K562 (cell line): Measurements from ENCODE around the gene DNAJB2. TPM values are rescaled to one million over a fixed set of nuclear protein-coding genes. Genes with fewer than 3 reads are reported as not detected.

ENCODE experiments used
- ATAC-seq: fragments of 200-7000 bp; cut with Tn5 transposase; 3 replicates; pipeline ENCODE4 v1.9.1; 2020; ENCODE audit warnings: moderate library complexity
- BruUV-seq: library from RNA; stranded (reverse); fragments of 400-500 nt; replicated peaks from 2 replicates; lab custom pipeline; 2021; lab: Mats Ljungman, UMichigan
- CTCF ChIA-PET: fragments of 300-600 bp; formaldehyde crosslinking; extraction: SDS; loops from one replicate; lab custom pipeline; 2021; ENCODE audit warnings: low intra/inter-chr PET ratio; lab: Yijun Ruan, JAX
- POLR2A ChIA-PET: fragments of 300-600, 350-650 bp; sonication (Branson Sonifier 250); formaldehyde crosslinking; extraction: SDS; loops from one replicate; lab custom pipeline; 2021; ENCODE audit warnings: antibody characterized with exemption, inconsistent platforms; lab: Yijun Ruan, JAX
- DNase-seq, 4 experiments: peaks; one replicate each; pipeline versions ENCODE4 v3.0.0 to v3.0.0-alpha.2; 2011 to 2018; ENCODE audit warnings: low spot score in 3 of 4, mixed read lengths in 3 of 4; ENCODE audit errors: extremely low read depth in 1 of 4
- FAIRE-seq: peaks from 2 replicates; lab custom pipeline; 2011; peaks lifted over from hg19 to GRCh38; lab: Jason Lieb, UNC
- H2AFZ ChIP-seq: 2 replicates; pipeline ENCODE4 v1.6.0; 2011; ENCODE audit warnings: low read depth, low read length, control low read depth, inconsistent platforms
- H3K27ac ChIP-seq: fragments of 200-600 bp; 3 replicates; pipeline ENCODE4 v1.8.0; 2011; ENCODE audit warnings: low read depth, mild to moderate bottlenecking, control low read depth, inconsistent platforms, low read length, moderate library complexity, mixed read lengths; ENCODE audit errors: extremely low read depth
- H3K27me3 ChIP-seq, 2 experiments: fragments of 300-600 bp in 1 of 2; 2 replicates in 1 of 2; 3 replicates in 1 of 2; pipeline versions ENCODE4 v1.6.0 to v1.8.0; 2011; ENCODE audit warnings: inconsistent platforms in 2 of 2, low read length in 2 of 2, mild to moderate bottlenecking in 1 of 2, mixed read lengths in 1 of 2, moderate library complexity in 1 of 2; ENCODE audit not compliant: control insufficient read depth in 2 of 2, insufficient read depth in 2 of 2
- H3K36me3 ChIP-seq: fragments of 300-600 bp; 3 replicates; pipeline ENCODE4 v1.8.0; 2011; ENCODE audit warnings: mild to moderate bottlenecking, low read length, inconsistent platforms; ENCODE audit not compliant: control insufficient read depth, insufficient read depth
- H3K4me1 ChIP-seq, 2 experiments: fragments of 200-600 bp in 1 of 2; replicated peaks in 1 of 2; 2 replicates in 1 of 2; 3 replicates in 1 of 2; pipeline versions ENCODE4 v1.5.1 to v1.8.0; 2011; ENCODE audit warnings: inconsistent platforms in 2 of 2, low read length in 2 of 2, mild to moderate bottlenecking in 1 of 2, mixed read lengths in 1 of 2, moderate library complexity in 1 of 2; ENCODE audit not compliant: control insufficient read depth in 2 of 2, insufficient read depth in 2 of 2
- H3K4me2 ChIP-seq: 2 replicates; pipeline ENCODE4 v1.6.1; 2011; ENCODE audit warnings: low read length, control low read depth, inconsistent platforms, mixed read lengths; ENCODE audit not compliant: insufficient read depth
- H3K4me3 ChIP-seq: fragments of 200-600 bp; sonication (generic), shearing (Covaris generic); 2 replicates; pipeline ENCODE4 v1.5.1; 2016; ENCODE audit warnings: control low read depth, inconsistent platforms
- H3K79me2 ChIP-seq: fragments of 200-600 bp; 3 replicates; pipeline ENCODE4 v1.8.0; 2011; ENCODE audit warnings: low read length, inconsistent platforms; ENCODE audit not compliant: control insufficient read depth, insufficient read depth
- H3K9ac ChIP-seq, 2 experiments: 2 replicates each; pipeline versions ENCODE4 v1.6.0 to v1.6.1; 2011; ENCODE audit warnings: low read depth in 2 of 2, low read length in 2 of 2, control low read depth in 1 of 2, inconsistent platforms in 1 of 2, mild to moderate bottlenecking in 1 of 2, mixed read lengths in 1 of 2; ENCODE audit not compliant: insufficient read depth in 1 of 2
- H3K9me1 ChIP-seq: one replicate; pipeline ENCODE4 v1.6.0; 2011; ENCODE audit warnings: inconsistent platforms, mild to moderate bottlenecking, low read length, moderate library complexity; ENCODE audit not compliant: control insufficient read depth, insufficient read depth
- H3K9me3 ChIP-seq: replicated peaks from 2 replicates; pipeline ENCODE4 v1.5.1; 2011; ENCODE audit warnings: low read depth, low read length, inconsistent platforms; ENCODE audit not compliant: control insufficient read depth, insufficient read depth
- H4K20me1 ChIP-seq: replicated peaks from 2 replicates; pipeline ENCODE4 v1.6.1; 2011; ENCODE audit warnings: low read length, inconsistent platforms, mixed read lengths; ENCODE audit not compliant: control insufficient read depth, insufficient read depth
- ATF1 ChIP-seq, 2 experiments: fragments of 450-650 bp in 1 of 2; IDR thresholded peaks; 2 replicates each; pipeline ENCODE4 v1.6.1; 2016; ENCODE audit warnings: missing compliant biosample characterization in 1 of 2, missing genetic modification characterization in 1 of 2
- ATF7 ChIP-seq: fragments of 450-650 bp; IDR thresholded peaks from 2 replicates; pipeline ENCODE4 v1.7.1; 2014; ENCODE audit warnings: mild to moderate bottlenecking, moderate library complexity
- CEBPB ChIP-seq: fragments of 450-650 bp; IDR thresholded peaks from 2 replicates; pipeline ENCODE4 v1.6.1; 2016; ENCODE audit warnings: missing genetic modification characterization, missing compliant biosample characterization
- HNRNPL ChIP-seq: fragments of 200-400 bp; formaldehyde crosslinking; IDR thresholded peaks from 2 replicates; pipeline ENCODE4 v1.6.1; 2017; ENCODE audit warnings: low read depth, mild to moderate bottlenecking, low read length
- HNRNPLL ChIP-seq: fragments of 200-400 bp; formaldehyde crosslinking; IDR thresholded peaks from 2 replicates; pipeline ENCODE4 v1.6.1; 2017; ENCODE audit warnings: low read length, low read depth, mild to moderate bottlenecking; ENCODE audit not compliant: poor library complexity, severe bottlenecking
- KDM1A ChIP-seq, 2 experiments: fragments of 450-650 bp; IDR thresholded peaks; 2 replicates each; pipeline ENCODE4 v1.6.1; 2016; ENCODE audit warnings: mild to moderate bottlenecking in 2 of 2
- L3MBTL2 ChIP-seq: fragments of 450-650 bp; IDR thresholded peaks from 2 replicates; pipeline ENCODE4 v1.6.1; 2016; ENCODE audit warnings: mild to moderate bottlenecking, moderate library complexity
- NFE2 ChIP-seq: IDR thresholded peaks from 2 replicates; pipeline ENCODE4 v1.6.1; 2014; ENCODE audit warnings: antibody characterized with exemption, low read depth
- NR2C2 ChIP-seq, 2 experiments: fragments of 200-800 bp in 1 of 2; sonication (Bioruptor generic) in 1 of 2; sonication (generic) in 1 of 2; formaldehyde crosslinking in 1 of 2; IDR thresholded peaks; 2 replicates each; pipeline versions ENCODE4 v1.6.1 to v1.8.0; 2016 to 2022; ENCODE audit warnings: mild to moderate bottlenecking in 1 of 2, missing compliant biosample characterization in 1 of 2, missing genetic modification characterization in 1 of 2, missing genetic modification reagents in 1 of 2
- PREB ChIP-seq: sonication (generic); formaldehyde crosslinking; IDR thresholded peaks from 2 replicates; pipeline ENCODE4 v1.8.1; 2023; ENCODE audit warnings: mild to moderate bottlenecking, missing genetic modification reagents
- RBFOX2 ChIP-seq: fragments of 200-400 bp; formaldehyde crosslinking; IDR thresholded peaks from 2 replicates; pipeline ENCODE4 v1.6.1; 2017; ENCODE audit warnings: low read depth, mild to moderate bottlenecking, low read length, moderate library complexity
- SUPT5H ChIP-seq: fragments of 450-650 bp; IDR thresholded peaks from 2 replicates; pipeline ENCODE4 v1.6.1; 2016
- TGIF2 ChIP-seq: sonication (generic); formaldehyde crosslinking; IDR thresholded peaks from 2 replicates; pipeline ENCODE4 v1.8.1; 2022; ENCODE audit warnings: mild to moderate bottlenecking, missing genetic modification reagents, moderate library complexity
- ZBTB7A ChIP-seq: IDR thresholded peaks from 2 replicates; pipeline ENCODE4 v1.6.1; 2011; ENCODE audit warnings: low read depth, mild to moderate bottlenecking, low read length, moderate library complexity, borderline replicate concordance; ENCODE audit not compliant: control insufficient read depth
- ZBTB8A ChIP-seq: fragments of 450-650 bp; IDR thresholded peaks from 2 replicates; pipeline ENCODE4 v1.6.1; 2018; ENCODE audit warnings: mild to moderate bottlenecking, moderate library complexity; ENCODE audit not compliant: partially characterized antibody
- ZNF239 ChIP-seq: fragments of 250-450 bp; sonication (Bioruptor Pico); IDR thresholded peaks from 2 replicates; pipeline ENCODE4 v1.4.0; 2020; ENCODE audit warnings: mild to moderate bottlenecking
- ZNF274 ChIP-seq: IDR thresholded peaks from 2 replicates; pipeline ENCODE4 v1.6.1; 2011; ENCODE audit warnings: low read depth, mild to moderate bottlenecking, low read length, moderate library complexity, borderline replicate concordance
- ZNF41 ChIP-seq: fragments of 250-450 bp; sonication (Bioruptor Pico); conservative IDR thresholded peaks from 2 replicates; pipeline ENCODE4 v1.4.0; 2020; ENCODE audit warnings: mild to moderate bottlenecking
- ZZZ3 ChIP-seq: fragments of 450-650 bp; IDR thresholded peaks from 2 replicates; pipeline ENCODE4 v1.6.1; 2016; ENCODE audit warnings: antibody characterized with exemption, mild to moderate bottlenecking, moderate library complexity
- WGBS: fragments of 100-300 bp; shearing (Covaris generic); methylation state at CpG from one replicate; pipeline ENCODE4 v1.1.6; 2016; ENCODE audit warnings: low coverage, mixed read lengths; ENCODE audit not compliant: insufficient coverage; ENCODE audit errors: missing lambda C conversion rate; 5-methylcytosine and 5-hydroxymethylcytosine counted together
- in situ Hi-C: fragments of 300-500 bp; cut with MboI; formaldehyde crosslinking; loops from 4 replicates; pipeline ENCODE4 v1.15.0; 2018; ENCODE audit warnings: inconsistent platforms, mixed read lengths
- intact Hi-C: fragments of 100-400 bp; cut with micrococcal nuclease; formaldehyde crosslinking; loops from 2 replicates; pipeline ENCODE4 v1.14.2; 2022
- polyA plus RNA-seq, 8 experiments: library from polyadenylated mRNA; depleted of rRNA in 4 of 8; stranded (reverse) in 5 of 8; unstranded in 3 of 8; fragments of >200 nt; fragmentation: Nextera tagmentation in 2 of 8; fragmentation: Illumina TruSeq in 1 of 8; extraction: Ambion mirVana in 2 of 8; extraction: Trizol in 1 of 8; gene quantifications; 2 replicates each; pipeline versions ENCODE4 v1.2.1 to v1.2.3, GENCODE V29; 2011 to 2014; ENCODE audit warnings: inconsistent platforms in 1 of 8, missing spikeins in 1 of 8
- total RNA-seq, 7 experiments: library from RNA; depleted of rRNA in 6 of 7; stranded (reverse); fragments of >200 nt in 6 of 7; fragmentation: Illumina TruSeq in 2 of 7; extraction: Trizol in 2 of 7; gene quantifications; 2 replicates each; pipeline versions ENCODE4 v1.2.1 to v1.2.3, GENCODE V29; 2011 to 2021; ENCODE audit warnings: low replicate concordance in 1 of 7
- TF ChIP-seq, protein P1 (sequence below): sonication (generic); formaldehyde crosslinking; IDR thresholded peaks from 2 replicates; pipeline ENCODE4 v1.8.1; 2022; ENCODE audit warnings: missing genetic modification reagents
- TF ChIP-seq, protein P2 (sequence below): sonication (generic); formaldehyde crosslinking; IDR thresholded peaks from 2 replicates; pipeline ENCODE4 v1.9.0; 2022; ENCODE audit warnings: mild to moderate bottlenecking, missing genetic modification reagents

The DNAJB2 gene
- total and polyA plus RNA-seq, 9 of the 15 experiments (the other 6 are each of a cell fraction or from before 2014, with no cell fraction given): 0.08 to 3.0 (median 2.2) TPM; not detected in 1

- POLR2A ChIA-PET: interaction anchor here (0.7 to 1.4 kb wide), 3 partner anchors 15 to 45 kb away, joined by 3 to 6 read pairs (median 3); no protein-coding TSS in a partner anchor
- no peak overlapping the region for H3K4me3 ChIP-seq
- H3K36me3 ChIP-seq: no peaks in the 10 kb centered on the region
- no peaks in the 10 kb centered on the region for H3K9me3 ChIP-seq
- H3K4me1 ChIP-seq: peaks cover 22 to 44% of the 10 kb centered on the region in 2 experiments; a peak in 4 of 5 replicates
- ATAC-seq (peak; percentile 66), DNase-seq (peak; percentile 48 to 71 (median 60)), FAIRE-seq (peak; percentile 94)
- peak overlapping the region in 1 of 2 experiments; percentile 79; a peak in 3 of 4 replicates for H3K9ac ChIP-seq
- no peaks in the 10 kb centered on the region for H4K20me1 ChIP-seq
- H3K27me3 ChIP-seq: peaks cover 8 to 18% of the 10 kb centered on the region in 2 experiments
- intact Hi-C loops (loop anchor here (5.0 kb wide), 2 partner anchors 56 to 69 kb away; partner anchors contain the start of genes ANKZF1 and ATG9A), in situ Hi-C loops (no loop called here)
- no peaks in the 10 kb centered on the region for H3K9me1 ChIP-seq
- no peaks in the 10 kb centered on the region for H3K79me2 ChIP-seq
- H3K27ac ChIP-seq: no peak overlapping the region; the same call in 2 of the 3 replicates
- CTCF ChIA-PET: interaction anchor here (2.0 to 4.2 kb wide), 2 partner anchors 17 to 137 kb away, joined by 8 to 28 read pairs; partner anchors contain the start of gene DNAJB2
- H3K4me2 ChIP-seq: peak overlapping the region; percentile 72; the same call in 1 of the 2 replicates
- H2AFZ ChIP-seq: peak overlapping the region; percentile 94
- no TSS peak for BruUV-seq
- 53% methylated on average over 11 of the region's 14 CpGs for WGBS
- TF ChIP-seq, protein P1, sequence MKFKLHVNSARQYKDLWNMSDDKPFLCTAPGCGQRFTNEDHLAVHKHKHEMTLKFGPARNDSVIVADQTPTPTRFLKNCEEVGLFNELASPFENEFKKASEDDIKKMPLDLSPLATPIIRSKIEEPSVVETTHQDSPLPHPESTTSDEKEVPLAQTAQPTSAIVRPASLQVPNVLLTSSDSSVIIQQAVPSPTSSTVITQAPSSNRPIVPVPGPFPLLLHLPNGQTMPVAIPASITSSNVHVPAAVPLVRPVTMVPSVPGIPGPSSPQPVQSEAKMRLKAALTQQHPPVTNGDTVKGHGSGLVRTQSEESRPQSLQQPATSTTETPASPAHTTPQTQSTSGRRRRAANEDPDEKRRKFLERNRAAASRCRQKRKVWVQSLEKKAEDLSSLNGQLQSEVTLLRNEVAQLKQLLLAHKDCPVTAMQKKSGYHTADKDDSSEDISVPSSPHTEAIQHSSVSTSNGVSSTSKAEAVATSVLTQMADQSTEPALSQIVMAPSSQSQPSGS: no peak
- TF ChIP-seq CEBPB (tag) (no peak), ZNF239 (no peak), ATF1 (CRISPR knock-in tag; IDR thresholded peaks at IDR 0.05) (no peak), ATF1 (tag; IDR thresholded peaks at IDR 0.05) (peak; percentile 57), NFE2 (peak; percentile 65), TGIF2 (CRISPR knock-in tag) (no peak), ZNF274 (no peak), PREB (CRISPR knock-in tag) (no peak), HNRNPL (no peak), ZBTB7A (peak; percentile 53; the same call in 1 of the 2 replicates), NR2C2 (CRISPR knock-in tag; IDR thresholded peaks at IDR 0.05) (no peak), NR2C2 (tag; IDR thresholded peaks at IDR 0.05) (0 out of 2 replicates have a peak, but pooled peaks have one; percentile 25), ZBTB8A (no peak), ZNF41 (no peak), ZZZ3 (no peak), HNRNPLL (no peak), RBFOX2 (peak; percentile 13; the same call in 1 of the 2 replicates), L3MBTL2 (peak; percentile 19; the same call in 1 of the 2 replicates), SUPT5H (no peak), ATF7 (peak; percentile 23; the same call in 1 of the 2 replicates), KDM1A (IDR thresholded peaks at IDR 0.05) (no peak)
- TF ChIP-seq, protein P2, sequence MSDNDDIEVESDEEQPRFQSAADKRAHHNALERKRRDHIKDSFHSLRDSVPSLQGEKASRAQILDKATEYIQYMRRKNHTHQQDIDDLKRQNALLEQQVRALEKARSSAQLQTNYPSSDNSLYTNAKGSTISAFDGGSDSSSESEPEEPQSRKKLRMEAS (CRISPR knock-in tag): 0 out of 2 replicates have a peak, but pooled peaks have one; percentile 29
Observed at GRCh38 chr2:219296142-219296541, 17.0 kb downstream of the DNAJB2 start.
